HUES6 (cell line): ENCODE data around the gene GNAI3.
A peak's percentile ranks its signal among the peaks of the same experiment; 100 is the strongest.
"Not testable (repeated sequence)": the region's sequence is repeated elsewhere in the genome, so short reads cannot be mapped to it uniquely, and the experiment has no call there.

Experiments used
- H3K27ac ChIP-seq: 2 replicates; pipeline ENCODE4 v1.7.0; 2013; ENCODE audit warnings: low read depth, mild to moderate bottlenecking, low read length, inconsistent platforms
- H3K27me3 ChIP-seq: 2 replicates; pipeline ENCODE4 v1.6.1; 2013; ENCODE audit warnings: low read length; ENCODE audit not compliant: control insufficient read depth, insufficient read depth
- H3K36me3 ChIP-seq: 2 replicates; pipeline ENCODE4 v1.6.1; 2013; ENCODE audit warnings: low read length; ENCODE audit not compliant: control insufficient read depth, insufficient read depth
- H3K4me1 ChIP-seq: 2 replicates; pipeline ENCODE4 v1.6.1; 2013; ENCODE audit warnings: low read length; ENCODE audit not compliant: control insufficient read depth, insufficient read depth
- H3K4me3 ChIP-seq: 2 replicates; pipeline ENCODE4 v1.5.1; 2013; ENCODE audit warnings: low read depth, low read length
- H3K9ac ChIP-seq: one replicate; pipeline ENCODE4 v1.6.1; 2013; ENCODE audit warnings: mild to moderate bottlenecking, low read length
- H3K9me3 ChIP-seq: 2 replicates; pipeline ENCODE4 v1.6.1; 2013; ENCODE audit warnings: low read depth, low read length; ENCODE audit not compliant: control insufficient read depth, insufficient read depth

Gene GNAI3

DNA sequence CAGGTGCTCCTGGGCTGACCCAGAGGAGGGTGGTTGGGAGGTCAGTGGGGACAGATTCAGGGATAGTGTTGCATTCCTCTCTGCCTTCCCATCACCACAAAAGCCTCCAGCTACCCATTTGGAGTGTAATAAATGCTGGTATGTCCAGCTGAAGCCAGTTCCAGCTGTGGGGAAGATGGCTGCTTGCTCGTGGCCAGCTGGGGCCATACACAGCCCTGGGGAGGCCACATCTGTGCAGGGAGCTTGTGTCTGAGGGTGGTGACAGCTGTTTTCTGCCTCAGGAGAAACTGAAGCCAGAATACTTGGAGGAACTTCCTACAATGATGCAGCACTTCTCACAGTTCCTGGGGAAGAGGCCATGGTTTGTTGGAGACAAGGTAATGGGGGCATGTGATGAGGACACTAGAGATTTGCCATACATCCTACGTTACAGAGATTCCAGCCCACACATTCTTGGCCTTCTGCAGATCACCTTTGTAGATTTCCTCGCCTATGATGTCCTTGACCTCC, 110.2 kb downstream of the GNAI3 start:
- Histone ChIP-seq H3K27me3 (peaks cover 8% of the 10 kb centered on the region), H3K4me1 (peaks cover 3% of the 10 kb centered on the region; the same call in 1 of the 2 replicates), H3K9me3 (no peaks in the 10 kb centered on the region), H3K36me3 (peaks cover 4% of the 10 kb centered on the region; the same call in 1 of the 2 replicates), H3K27ac (no peak overlapping the region), H3K4me3 (no peak overlapping the region), H3K9ac (no peak overlapping the region)

DNA sequence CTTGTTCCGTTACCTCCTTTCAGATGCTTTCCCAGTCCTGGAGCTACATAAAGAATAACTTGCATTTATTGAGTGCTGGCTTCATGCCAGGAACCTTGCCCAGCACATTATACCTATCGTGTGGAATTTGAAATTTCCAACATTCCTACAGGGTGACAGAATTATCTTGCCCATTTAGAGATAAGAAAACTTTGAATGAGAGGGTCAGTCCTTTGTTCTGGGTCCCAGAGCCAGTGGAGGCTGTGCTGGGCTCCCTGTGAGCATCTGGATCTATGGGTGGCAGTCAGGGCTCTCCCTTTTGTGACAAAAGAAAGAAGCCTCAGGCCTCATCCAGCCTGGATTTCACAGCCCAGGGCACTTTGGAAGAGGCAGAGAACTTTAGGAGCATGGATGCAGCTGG, 110.7 kb downstream of the GNAI3 start:
- H3K27me3 ChIP-seq, result peaks cover 8% of the 10 kb centered on the region
- no peaks in the 10 kb centered on the region for H3K9me3 ChIP-seq
- H3K27ac ChIP-seq, result no peak overlapping the region
- H3K9ac ChIP-seq, result no peak overlapping the region
- peaks cover 4% of the 10 kb centered on the region; the same call in 1 of the 2 replicates for H3K36me3 ChIP-seq
- H3K4me3 ChIP-seq, result no peak overlapping the region
- peaks cover 3% of the 10 kb centered on the region; the same call in 1 of the 2 replicates for H3K4me1 ChIP-seq

DNA sequence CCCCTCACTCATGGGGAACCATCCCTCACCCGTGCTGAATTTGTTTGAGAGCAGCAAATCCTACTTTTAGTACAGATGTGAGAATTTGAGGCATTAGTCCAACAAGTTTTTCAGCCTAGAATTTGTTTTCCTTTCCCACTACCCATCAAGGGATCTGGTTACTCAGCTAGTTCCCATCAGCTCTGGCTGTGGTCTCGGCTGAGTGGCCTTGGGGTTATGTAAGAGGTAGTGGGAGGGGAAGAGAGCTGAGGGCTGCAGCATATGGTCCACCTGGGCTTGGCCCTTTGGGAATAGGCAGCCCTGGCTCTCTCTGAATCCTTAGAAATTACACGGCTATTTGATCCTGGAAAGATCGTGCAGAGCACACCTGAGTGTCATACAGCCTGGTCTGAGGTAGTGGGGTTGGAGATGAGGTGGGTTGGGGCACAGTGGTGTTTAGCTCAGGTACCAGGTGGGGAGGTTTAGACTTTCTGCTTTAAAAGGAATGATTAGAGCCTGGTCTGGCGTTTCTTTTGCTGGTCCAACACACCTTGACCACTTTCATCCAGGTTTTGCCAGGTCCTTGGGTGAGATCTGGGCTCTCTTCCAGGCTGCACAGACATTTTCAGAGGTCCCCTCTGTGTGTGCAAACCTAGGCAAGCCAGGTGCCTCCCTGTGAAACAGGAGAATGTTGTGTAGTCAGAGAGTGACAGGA, 111.7 kb downstream of the GNAI3 start:
- Histone ChIP-seq H3K9ac (no peak overlapping the region), H3K4me3 (no peak overlapping the region), H3K9me3 (no peaks in the 10 kb centered on the region), H3K27me3 (no peaks in the 10 kb centered on the region), H3K4me1 (peaks cover 3% of the 10 kb centered on the region; the same call in 1 of the 2 replicates), H3K36me3 (peaks cover 4% of the 10 kb centered on the region; the same call in 1 of the 2 replicates), H3K27ac (no peak overlapping the region)

DNA sequence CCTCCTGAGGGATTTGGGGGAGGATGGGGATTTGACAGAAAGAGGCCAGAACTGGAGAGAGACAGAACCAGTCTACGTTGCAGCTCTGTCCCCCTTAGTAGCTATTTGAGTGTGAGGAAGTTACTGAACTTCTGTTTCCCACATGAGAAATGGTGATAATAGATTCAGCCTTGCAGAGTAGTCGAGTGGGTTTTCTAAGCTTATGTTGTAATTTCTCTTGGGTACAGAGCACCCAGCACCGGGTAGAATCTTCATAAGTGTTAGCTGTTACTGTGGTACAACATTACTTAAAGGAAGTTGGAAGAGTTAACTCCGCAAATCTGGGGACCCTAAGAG, 112.2 kb downstream of the GNAI3 start:
- not testable (repeated sequence) for H3K36me3 ChIP-seq, H3K27me3 ChIP-seq, H3K4me3 ChIP-seq, H3K27ac ChIP-seq, H3K4me1 ChIP-seq, H3K9ac ChIP-seq, H3K9me3 ChIP-seq

DNA sequence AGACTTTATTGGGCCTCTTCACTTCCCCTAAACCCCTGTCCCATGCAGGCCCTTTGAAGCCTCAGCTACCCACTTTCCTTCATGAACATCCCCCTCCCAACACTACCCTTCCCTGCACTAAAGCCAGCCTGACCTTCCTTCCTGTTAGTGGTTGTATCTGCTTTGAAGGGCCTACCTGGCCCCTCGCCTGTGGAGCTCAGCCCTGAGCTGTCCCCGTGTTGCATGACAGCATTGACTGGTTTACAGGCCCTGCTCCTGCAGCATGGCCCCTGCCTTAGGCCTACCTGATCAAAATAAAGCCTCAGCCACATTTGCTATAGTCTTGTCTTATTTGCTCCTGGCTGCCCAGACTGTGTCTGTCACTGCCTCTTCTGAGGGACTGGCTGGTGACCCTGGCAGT, 113.0 kb downstream of the GNAI3 start:
- no peaks in the 10 kb centered on the region for H3K27me3 ChIP-seq
- no peaks in the 10 kb centered on the region for H3K4me1 ChIP-seq
- peaks cover 4% of the 10 kb centered on the region; the same call in 1 of the 2 replicates for H3K36me3 ChIP-seq
- no peak overlapping the region for H3K4me3 ChIP-seq
- no peak overlapping the region for H3K27ac ChIP-seq
- no peaks in the 10 kb centered on the region for H3K9me3 ChIP-seq
- no peak overlapping the region for H3K9ac ChIP-seq

DNA sequence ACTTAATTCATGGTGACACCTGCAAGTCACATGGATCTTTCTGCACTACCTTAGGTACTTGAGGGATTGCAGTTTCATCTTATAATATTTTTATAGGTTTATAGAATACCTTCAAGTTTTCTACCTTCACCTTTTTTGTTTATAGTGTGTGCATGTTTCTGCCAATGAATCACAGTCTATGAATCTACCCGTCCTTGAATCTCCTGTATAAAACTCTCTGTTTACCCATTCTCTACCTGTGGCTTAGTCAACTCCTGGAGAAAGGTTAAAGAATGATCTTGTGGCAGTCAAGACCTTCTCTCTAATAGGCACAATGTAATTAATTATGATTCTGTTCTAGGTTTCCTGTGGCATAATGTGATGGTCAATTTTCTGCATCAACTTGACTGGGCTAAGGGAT, 116.3 kb downstream of the GNAI3 start:
- Histone ChIP-seq H3K27me3 (no peaks in the 10 kb centered on the region), H3K36me3 (no peaks in the 10 kb centered on the region; the same call in 1 of the 2 replicates), H3K9me3 (no peaks in the 10 kb centered on the region), H3K4me3 (no peak overlapping the region), H3K4me1 (peaks cover 9% of the 10 kb centered on the region; the same call in 1 of the 2 replicates), H3K9ac (no peak overlapping the region), H3K27ac (no peak overlapping the region)

DNA sequence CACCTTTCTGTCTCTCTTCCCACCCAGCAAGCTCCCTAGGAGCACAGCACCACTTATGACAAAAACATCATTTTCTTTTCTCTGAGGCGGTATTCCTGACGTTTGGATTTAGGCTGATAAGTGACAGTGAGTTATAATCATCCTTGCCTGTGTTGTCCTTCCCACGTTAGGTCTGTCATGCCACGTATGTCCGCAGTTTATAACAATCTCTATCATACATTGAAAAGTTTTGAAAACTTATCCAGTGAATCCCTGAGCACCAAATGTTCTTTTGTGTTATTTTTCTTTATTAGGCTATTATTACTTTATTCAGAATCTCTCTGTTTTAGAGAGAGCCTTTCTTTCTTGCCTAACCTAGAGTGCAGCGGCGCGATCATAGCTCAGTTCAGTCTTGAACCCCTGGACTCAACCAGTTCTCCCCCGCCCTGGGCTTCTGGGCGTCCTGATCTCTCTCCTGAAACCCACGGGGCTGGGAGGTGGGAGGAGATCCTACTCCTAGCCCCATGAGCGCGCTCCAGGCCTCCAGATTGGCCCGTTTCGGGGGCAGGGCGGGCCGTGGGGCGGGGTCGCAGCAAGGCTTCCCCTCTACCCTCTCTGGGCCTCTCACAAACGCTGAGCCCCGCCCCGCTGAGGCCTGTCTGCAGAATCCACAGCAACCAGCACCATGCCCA, 119.2 kb downstream of the GNAI3 start, which contains the start of gene GSTM2:
GSTM2 (plus strand) TSS at position 606 of the 671 bp plus-strand sequence; CDS start at position 665, 59 bp downstream.
- Histone ChIP-seq H3K27ac (no peak within 1 kb of the TSS), H3K27me3 (no peaks in the 10 kb centered on the region), H3K9me3 (no peaks in the 10 kb centered on the region), H3K4me1 (peaks cover 9% of the 10 kb centered on the region; the same call in 1 of the 2 replicates), H3K36me3 (no peaks in the 10 kb centered on the region), H3K9ac (no peak within 1 kb of the TSS), H3K4me3 (peak within 1 kb of the TSS; percentile 60)
